Fibroblast of pulmonary artery (primary cell): ENCODE results near the gene SELENON.

Source experiments
- DNase-seq: peaks from one replicate; pipeline ENCODE4 v3.0.0-alpha.2; 2010; ENCODE audit warnings: low read depth
- H3K4me3 ChIP-seq: replicated peaks from 2 replicates; pipeline ENCODE4 v1.5.1; 2011; ENCODE audit warnings: low read depth, mild to moderate bottlenecking, control low read depth, low read length, moderate library complexity
- TF ChIP-seq, protein P1 (sequence below): IDR thresholded peaks from 2 replicates; pipeline ENCODE4 v1.5.1; 2011; ENCODE audit warnings: mild to moderate bottlenecking, control low read depth, low read length, inconsistent platforms; ENCODE audit errors: missing control alignments

Gene SELENON

DNA sequence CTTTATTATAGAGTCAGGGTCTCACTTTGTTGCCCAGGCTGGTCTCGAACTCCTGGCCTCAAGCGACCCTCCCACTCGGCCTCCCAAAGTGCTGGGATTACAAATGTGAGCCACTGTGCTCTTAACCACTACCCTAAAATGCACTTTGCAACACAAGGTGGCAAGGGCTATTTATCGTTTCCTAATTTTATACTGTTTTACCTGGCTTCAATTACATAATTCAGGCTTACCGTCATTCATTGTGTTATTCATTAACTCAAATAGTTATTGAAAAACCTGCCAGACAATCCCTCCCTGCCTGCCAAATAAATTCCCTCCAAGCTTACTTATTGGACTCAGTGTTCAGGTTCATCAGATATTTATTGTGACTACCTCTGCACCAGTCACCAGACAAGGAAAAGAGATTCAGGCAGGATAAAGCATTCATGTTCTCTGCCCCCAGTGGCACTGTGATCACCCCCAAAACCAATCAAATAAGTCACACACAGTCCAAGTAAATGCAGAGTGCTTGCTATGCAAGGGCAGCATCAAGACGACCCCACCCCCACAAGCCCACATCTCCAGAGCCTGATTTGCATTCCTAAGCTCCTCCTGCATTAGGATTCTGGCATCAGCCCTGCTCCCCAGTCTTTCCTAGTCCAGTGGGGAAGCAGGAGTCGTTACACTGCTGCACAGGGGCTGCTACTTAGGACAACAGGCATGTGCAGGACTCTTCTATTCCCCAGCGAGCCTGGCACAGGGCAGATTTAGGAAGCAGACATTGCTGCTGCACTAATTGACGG, 67.4 kb downstream of the SELENON start:
- TF ChIP-seq, protein P1, sequence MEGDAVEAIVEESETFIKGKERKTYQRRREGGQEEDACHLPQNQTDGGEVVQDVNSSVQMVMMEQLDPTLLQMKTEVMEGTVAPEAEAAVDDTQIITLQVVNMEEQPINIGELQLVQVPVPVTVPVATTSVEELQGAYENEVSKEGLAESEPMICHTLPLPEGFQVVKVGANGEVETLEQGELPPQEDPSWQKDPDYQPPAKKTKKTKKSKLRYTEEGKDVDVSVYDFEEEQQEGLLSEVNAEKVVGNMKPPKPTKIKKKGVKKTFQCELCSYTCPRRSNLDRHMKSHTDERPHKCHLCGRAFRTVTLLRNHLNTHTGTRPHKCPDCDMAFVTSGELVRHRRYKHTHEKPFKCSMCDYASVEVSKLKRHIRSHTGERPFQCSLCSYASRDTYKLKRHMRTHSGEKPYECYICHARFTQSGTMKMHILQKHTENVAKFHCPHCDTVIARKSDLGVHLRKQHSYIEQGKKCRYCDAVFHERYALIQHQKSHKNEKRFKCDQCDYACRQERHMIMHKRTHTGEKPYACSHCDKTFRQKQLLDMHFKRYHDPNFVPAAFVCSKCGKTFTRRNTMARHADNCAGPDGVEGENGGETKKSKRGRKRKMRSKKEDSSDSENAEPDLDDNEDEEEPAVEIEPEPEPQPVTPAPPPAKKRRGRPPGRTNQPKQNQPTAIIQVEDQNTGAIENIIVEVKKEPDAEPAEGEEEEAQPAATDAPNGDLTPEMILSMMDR = no peak
- no peak overlapping the region for H3K4me3 ChIP-seq
- DNase-seq = no peak
